GM12878 (cell line): Measurements from ENCODE around the gene CDC42EP3. TPM values are rescaled to one million over a fixed set of nuclear protein-coding genes. Genes with fewer than 3 reads are reported as not detected.
A peak's percentile ranks its signal among the peaks of the same experiment; 100 is the strongest.

Experiments used
- BCLAF1 ChIP-seq: fragments of 450-650 bp; IDR thresholded peaks from 2 replicates; pipeline ENCODE4 v1.6.1; 2017; ENCODE audit warnings: antibody characterized with exemption, mild to moderate bottlenecking, moderate library complexity
- BRCA1 ChIP-seq: IDR thresholded peaks from 2 replicates; pipeline ENCODE4 v1.6.1; 2011; ENCODE audit warnings: low read depth, low read length, improper control_type of control experiment
- HDAC6 ChIP-seq: fragments of 200-600 bp; sonication (generic); IDR thresholded peaks from one replicate; pipeline ENCODE4 v1.8.0; 2017; ENCODE audit warnings: antibody characterized with exemption; ENCODE audit not compliant: unreplicated experiment
- MTA3 ChIP-seq: IDR thresholded peaks from 2 replicates; pipeline ENCODE4 v1.6.1; 2012; ENCODE audit warnings: low read length, inconsistent platforms, borderline replicate concordance
- MYB ChIP-seq: fragments of 150-350 bp; IDR thresholded peaks from 2 replicates; pipeline ENCODE4 v1.6.1; 2014; ENCODE audit warnings: mild to moderate bottlenecking, low read depth, low read length, borderline replicate concordance
- NR2C1 ChIP-seq: fragments of 450-650 bp; IDR thresholded peaks from 2 replicates; pipeline ENCODE4 v1.6.1; 2017; ENCODE audit warnings: antibody characterized with exemption, mild to moderate bottlenecking, moderate library complexity
- NR2C2 ChIP-seq: IDR thresholded peaks from 2 replicates; pipeline ENCODE4 v1.6.1; 2011; ENCODE audit warnings: borderline replicate concordance, low read depth; ENCODE audit not compliant: control insufficient read depth, insufficient read length
- NR2F1 ChIP-seq: fragments of 450-650 bp; conservative IDR thresholded peaks from 2 replicates; pipeline ENCODE4 v1.6.1; 2017; ENCODE audit warnings: mild to moderate bottlenecking
- POLR2AphosphoS2 ChIP-seq: IDR thresholded peaks from 2 replicates; pipeline ENCODE4 v1.6.1; 2011; ENCODE audit warnings: low read depth, mild to moderate bottlenecking, low read length, improper control_type of control experiment, moderate library complexity
- RAD21 ChIP-seq: IDR thresholded peaks from 2 replicates; pipeline ENCODE4 v1.6.1; 2011; ENCODE audit warnings: mild to moderate bottlenecking, low read depth, low read length, moderate library complexity; ENCODE audit not compliant: insufficient read depth
- ZBTB40 ChIP-seq: fragments of 450-650 bp; IDR thresholded peaks from 2 replicates; pipeline ENCODE4 v1.6.1; 2016; ENCODE audit warnings: mild to moderate bottlenecking, moderate library complexity, borderline replicate concordance
- ZSCAN29 ChIP-seq: fragments of 450-650 bp; IDR thresholded peaks from 2 replicates; pipeline ENCODE4 v1.6.1; 2017; ENCODE audit warnings: mild to moderate bottlenecking, moderate library complexity
- polyA plus RNA-seq, 11 experiments: library from polyadenylated mRNA; depleted of rRNA in 4 of 11; unstranded in 6 of 11; stranded (reverse) in 5 of 11; fragments of >200 nt; fragmentation: Nextera tagmentation in 4 of 11; fragmentation: Illumina TruSeq in 1 of 11; extraction: Ambion mirVana in 4 of 11; extraction: Trizol in 1 of 11; gene quantifications; 1 replicate in 1 of 11; 2 replicates in 10 of 11; pipeline versions ENCODE4 v1.2.1 to v1.2.3, GENCODE V29; 2011 to 2016; ENCODE audit warnings: inconsistent platforms in 2 of 11, missing spikeins in 2 of 11, low read depth in 1 of 11
- total RNA-seq, 4 experiments: library from RNA; depleted of rRNA in 3 of 4; stranded (reverse); fragments of >200 nt in 3 of 4; fragmentation: Illumina TruSeq in 1 of 4; extraction: Trizol in 1 of 4; gene quantifications; 2 replicates each; pipeline versions ENCODE4 v1.2.1 to v1.2.3, GENCODE V29; 2013 to 2021

Gene CDC42EP3
- total and polyA plus RNA-seq, 10 of the 15 experiments (the other 5 are each of a cell fraction or from before 2014, with no cell fraction given) = 11.8 to 86.9 (median 52.9) TPM

DNA sequence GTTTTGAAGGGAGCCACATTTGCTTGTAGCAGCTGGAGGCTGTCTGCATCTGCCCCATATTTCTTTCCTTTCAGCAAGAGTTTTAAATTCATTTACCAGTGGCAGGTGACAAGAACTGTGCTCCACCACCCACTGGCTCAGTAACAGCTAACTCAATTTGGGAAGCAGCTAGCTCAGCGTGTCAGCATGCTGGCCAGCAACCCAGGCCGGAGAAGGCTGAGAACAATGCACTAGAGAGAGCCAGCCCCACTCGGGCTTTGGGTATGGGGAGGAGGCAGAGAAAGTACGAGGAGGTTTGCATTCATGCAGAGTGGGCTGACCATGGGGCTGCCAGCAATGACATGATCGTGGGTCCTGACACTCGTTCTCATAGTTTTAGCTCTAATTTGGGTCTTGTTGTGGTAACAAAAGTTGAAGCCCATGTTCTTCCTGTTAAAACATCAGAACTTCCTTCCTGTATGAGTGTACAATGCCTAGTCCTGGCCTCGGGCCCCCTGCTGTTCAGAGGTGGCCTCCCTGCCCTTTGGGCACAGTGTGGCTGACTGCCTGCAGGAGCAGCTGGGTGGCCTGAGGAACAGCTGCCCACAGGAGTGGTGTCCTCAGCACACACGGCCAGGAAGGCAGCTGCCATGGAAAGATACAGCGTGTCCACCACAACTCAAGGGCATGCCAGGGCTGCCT lies 23.0 kb downstream of the CDC42EP3 start (continued):
- TF ChIP-seq BCLAF1 (no peak), NR2C2 (no peak), RAD21 (0 out of 2 replicates have a peak, but pooled peaks have one; percentile 20), ZSCAN29 (no peak), MTA3 (no peak), BRCA1 (no peak), HDAC6 (no peak), MYB (no peak), NR2C1 (no peak), ZBTB40 (no peak), POLR2AphosphoS2 (0 out of 2 replicates have a peak, but pooled peaks have one; percentile 26), NR2F1 (no peak)
